ENCODE measurements around the gene DEGS1. TPM values are rescaled to one million over a fixed set of nuclear protein-coding genes. Genes with fewer than 3 reads are reported as not detected.

The DEGS1 gene
- total and polyA plus RNA-seq, 2 of the 4 experiments (the other 2 are of a cell fraction) = 54.8 to 109 TPM

DNA sequence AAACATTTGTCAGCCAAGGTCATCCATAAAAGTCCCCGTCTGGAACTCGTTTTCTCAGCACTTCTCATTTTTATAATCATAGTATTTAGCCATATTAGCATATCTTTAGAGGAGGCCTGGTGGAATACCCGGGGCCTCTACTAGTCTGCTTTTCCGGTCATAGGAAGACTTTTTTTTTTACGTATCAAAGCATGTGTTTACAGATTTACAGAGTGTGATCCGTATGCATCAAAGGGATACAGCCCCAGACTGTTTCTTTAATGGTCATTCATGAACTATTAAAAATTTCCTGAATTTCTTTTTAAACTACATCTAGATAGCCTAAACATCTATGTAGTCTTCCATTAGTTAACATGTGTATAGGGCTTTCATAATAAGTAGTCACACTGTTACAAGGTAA lies 23.5 kb upstream of the DEGS1 start:
- intact Hi-C loops (cut with micrococcal nuclease) = no loop called here
- BruUV-seq (replicated peaks) = no TSS peak

More for the DNA sequence above, 23.5 kb upstream of the DEGS1 start:
- no CpG with 5 or more reads among the region's 6 CpGs for WGBS, 2 experiments (ENCODE audit: extremely low coverage in 2 of 2, insufficient read length in 1 of 2)
- TF ChIP-seq MAFK (IDR thresholded peaks at IDR 0.05; ENCODE audit: low read depth, low read length) (no peak), RCOR1 (IDR thresholded peaks at IDR 0.05; ENCODE audit: insufficient replicate concordance, low read length) (no peak), CEBPB (IDR thresholded peaks at IDR 0.05; ENCODE audit: low read depth, low read length) (no peak), BHLHE40 (IDR thresholded peaks at IDR 0.05; ENCODE audit: low read depth, low read length) (no peak), NFE2L2 (IDR thresholded peaks at IDR 0.05; ENCODE audit: low read depth, low read length) (no peak)
- TF ChIP-seq, protein P1, sequence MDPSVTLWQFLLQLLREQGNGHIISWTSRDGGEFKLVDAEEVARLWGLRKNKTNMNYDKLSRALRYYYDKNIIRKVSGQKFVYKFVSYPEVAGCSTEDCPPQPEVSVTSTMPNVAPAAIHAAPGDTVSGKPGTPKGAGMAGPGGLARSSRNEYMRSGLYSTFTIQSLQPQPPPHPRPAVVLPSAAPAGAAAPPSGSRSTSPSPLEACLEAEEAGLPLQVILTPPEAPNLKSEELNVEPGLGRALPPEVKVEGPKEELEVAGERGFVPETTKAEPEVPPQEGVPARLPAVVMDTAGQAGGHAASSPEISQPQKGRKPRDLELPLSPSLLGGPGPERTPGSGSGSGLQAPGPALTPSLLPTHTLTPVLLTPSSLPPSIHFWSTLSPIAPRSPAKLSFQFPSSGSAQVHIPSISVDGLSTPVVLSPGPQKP (IDR thresholded peaks at IDR 0.05; ENCODE audit: borderline replicate concordance, low read depth, low read length) = no peak
- Histone ChIP-seq H4K20me1 (ENCODE audit: insufficient read depth, low read length) (no peaks in the 10 kb centered on the region), H2BK15ac (ENCODE audit: low read depth, low read length) (no peak overlapping the region), H2BK120ac (ENCODE audit: low read depth, low read length) (no peak overlapping the region), H2BK5ac (ENCODE audit: low read depth, low read length, poor library complexity, severe bottlenecking) (no peak overlapping the region), H4K91ac (ENCODE audit: insufficient read depth, low read depth, low read length) (no peak overlapping the region), H3K27me3 (ENCODE audit: control insufficient read depth, insufficient read depth, low read length) (no peaks in the 10 kb centered on the region), H3K14ac (replicated peaks; ENCODE audit: low read depth, low read length) (no peak overlapping the region), H2AFZ (replicated peaks; ENCODE audit: low read length, poor library complexity) (no peak overlapping the region), H3K9me3 (ENCODE audit: control insufficient read depth, insufficient read depth, low read length) (no peaks in the 10 kb centered on the region), H3K79me1 (ENCODE audit: low read depth in 1 of 2, low read length in 2 of 2) (0 out of 4 replicates have a peak, but pooled peaks cover 0 to 8% of the 10 kb centered on the region in 2 experiments), H3K18ac (ENCODE audit: low read depth, low read length) (no peak overlapping the region), H3K56ac (ENCODE audit: extremely low read depth, insufficient read depth, low read length) (no peak overlapping the region), H3K4ac (ENCODE audit: low read depth, low read length) (no peak overlapping the region), H3K4me3 (ENCODE audit: insufficient read depth, low read depth, low read length) (no peak overlapping the region), H3K27ac (ENCODE audit: insufficient read depth, low read length) (no peak overlapping the region), H3K23ac (ENCODE audit: low read depth, low read length) (no peak overlapping the region), H3K4me1 (ENCODE audit: control insufficient read depth, insufficient read depth, low read length) (no peaks in the 10 kb centered on the region), H3K9ac (ENCODE audit: low read depth, low read length) (no peak overlapping the region), H4K8ac (ENCODE audit: low read depth in 2 of 2, low read length in 2 of 2) (no peak overlapping the region), H3K9me1 (ENCODE audit: insufficient read depth, low read length) (no peaks in the 10 kb centered on the region), H2AK9ac (replicated peaks; ENCODE audit: low read depth, low read length, poor library complexity) (no peak overlapping the region), H4K5ac (ENCODE audit: low read depth, low read length) (no peak overlapping the region), H2AK5ac (ENCODE audit: low read depth, low read length) (no peak overlapping the region), H2BK20ac (ENCODE audit: low read depth, low read length) (no peak overlapping the region), H3K36me3 (ENCODE audit: control insufficient read depth, insufficient read depth, low read length) (peaks cover 12% of the 10 kb centered on the region), H3K4me2 (ENCODE audit: low read depth, low read length) (no peak overlapping the region)
- CTCF ChIA-PET = interaction anchor here (1.3 kb wide), 1 partner anchor 9 kb away, joined by 3 read pairs; no protein-coding TSS in a partner anchor
- ATAC-seq (ENCODE audit: low read depth) = no peak
- dilution Hi-C loops (cut with HindIII; ENCODE audit: low sequenced_read_pairs, unreplicated experiment) = no loop called here
- in situ Hi-C loops (cut with MboI; ENCODE audit: low sequenced_read_pairs) = no loop called here
- no peak for DNase-seq
- POLR2A ChIA-PET (ENCODE audit: unreplicated experiment) = no interaction called here

All from IMR-90 (cell line).